Measurements from ENCODE around the gene GNG10. TPM values are rescaled to one million over a fixed set of nuclear protein-coding genes. Genes with fewer than 3 reads are reported as not detected.

The GNG10 gene
- total RNA-seq, 1 experiment from 2014 or later = 31.0 TPM

GRCh38 chr9:111613436-111614040 lies 47.9 kb upstream of the GNG10 start:
- Histone ChIP-seq H3T11ph (ENCODE audit: low read length) (no peak overlapping the region), H2BK5ac (ENCODE audit: insufficient read length, low read length) (no peak overlapping the region), H3K9me3 (ENCODE audit: control insufficient read depth, low read depth, low read length) (no peaks in the 10 kb centered on the region), H3K56ac (ENCODE audit: insufficient read length, low read depth, low read length) (no peak overlapping the region), H3K79me1 (ENCODE audit: insufficient read depth, low read depth, low read length, poor library complexity, severe bottlenecking) (no peaks in the 10 kb centered on the region), H4K20me1 (ENCODE audit: control insufficient read depth, insufficient read depth, insufficient read length) (no peaks in the 10 kb centered on the region), H4K8ac (replicated peaks; ENCODE audit: insufficient read length, low read depth, low read length) (no peak overlapping the region), H2AFZ (ENCODE audit: low read length) (no peak overlapping the region), H2BK15ac (ENCODE audit: low read depth, low read length) (no peak overlapping the region), H2BK12ac (ENCODE audit: insufficient read length, low read depth, low read length) (no peak overlapping the region), H3K23me2 (ENCODE audit: insufficient read length, low read depth, low read length, poor library complexity, severe bottlenecking) (peaks cover 2% of the 10 kb centered on the region), H3K79me2 (ENCODE audit: insufficient read depth, low read length) (no peaks in the 10 kb centered on the region), H3K27ac (ENCODE audit: insufficient read length, low read depth, low read length) (no peak overlapping the region), H3K27me3 (ENCODE audit: insufficient read depth, low read length) (no peaks in the 10 kb centered on the region), H2BK20ac (ENCODE audit: low read depth, low read length, poor library complexity, severe bottlenecking) (no peak overlapping the region), H3K14ac (ENCODE audit: insufficient read depth, low read length) (no peak overlapping the region), H3K4ac (ENCODE audit: low read depth, low read length) (no peak overlapping the region), H3K4me1 (ENCODE audit: insufficient read depth, low read length) (no peaks in the 10 kb centered on the region; the same call in 1 of the 2 replicates), H4K91ac (ENCODE audit: insufficient read length, low read depth, low read length) (no peak overlapping the region), H3K4me2 (ENCODE audit: insufficient read depth, insufficient read length, low read length) (no peak overlapping the region), H4K5ac (ENCODE audit: insufficient read length, low read depth, low read length) (no peak overlapping the region), H2AK5ac (ENCODE audit: insufficient read length, low read length) (no peak overlapping the region), H3K23ac (ENCODE audit: insufficient read length, low read depth, low read length) (no peak overlapping the region), H3K9ac (ENCODE audit: extremely low read depth, insufficient read length, low read length) (no peak overlapping the region), H3K18ac (ENCODE audit: insufficient read length, low read depth, low read length) (no peak overlapping the region), H2BK120ac (ENCODE audit: low read depth, low read length, poor library complexity, severe bottlenecking) (no peak overlapping the region)
- H3K27ac Mint-ChIP-seq = no peak overlapping the region
- WGBS (ENCODE audit: extremely low coverage, insufficient read length, low lambda C conversion rate) = no CpG with 5 or more reads among the region's 4 CpGs
- H3K27me3 Mint-ChIP-seq (ENCODE audit: low read depth) = peaks cover 3% of the 10 kb centered on the region
- H3K4me1 Mint-ChIP-seq = no peaks in the 10 kb centered on the region
- H3K36me3 Mint-ChIP-seq (ENCODE audit: insufficient read depth in 1 of 3, low read depth in 3 of 3) = no peaks in the 10 kb centered on the region
- peaks cover 2 to 4% of the 10 kb centered on the region in 2 experiments; a peak in 3 of 5 replicates for H3K9me3 Mint-ChIP-seq
- no peak overlapping the region for H3K4me3 Mint-ChIP-seq
- no peak for DNase-seq
- no peak for TF ChIP-seq CTCF (conservative IDR thresholded peaks at IDR 0.05)
